Measurements from ENCODE around the gene OTUB2. TPM values are rescaled to one million over a fixed set of nuclear protein-coding genes. Genes with fewer than 3 reads are reported as not detected.

Gene OTUB2
- total RNA-seq, 4 donors from 2014 or later: 0.42 to 0.63 (median 0.52) TPM; not detected in 1

DNA sequence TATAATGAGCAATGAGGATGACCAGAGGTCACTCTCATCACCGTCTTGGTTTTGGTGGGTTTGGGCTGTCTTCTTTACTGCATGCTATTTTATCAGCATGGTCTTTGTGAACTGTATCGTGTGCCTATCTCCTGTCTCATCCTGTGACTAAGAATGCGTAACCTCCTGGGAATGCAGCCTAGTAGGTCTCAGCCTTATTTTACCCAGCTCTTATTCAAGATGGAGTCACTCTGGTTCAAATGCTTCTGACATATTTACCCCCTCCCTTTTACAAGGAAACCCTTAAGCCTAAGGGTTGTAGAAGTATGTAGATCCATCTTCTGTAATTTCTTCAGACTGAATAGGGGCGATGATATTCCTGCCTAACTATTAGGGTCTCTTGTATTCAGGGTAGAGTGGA is 63.3 kb downstream of the OTUB2 start:
- WGBS: 94% methylated on average over 4 of the region's 4 CpGs
- H3K27ac ChIP-seq (replicated peaks in 1 of 4): no peak overlapping the region
- H3K4me3 ChIP-seq: no peak overlapping the region
- no peaks in the 10 kb centered on the region for H3K4me1 ChIP-seq
- DNase-seq (ENCODE audit: extremely low spot score): no peak
- H3K36me3 ChIP-seq: no peaks in the 10 kb centered on the region
- no peaks in the 10 kb centered on the region for H3K27me3 ChIP-seq
- H3K9me3 ChIP-seq: no peaks in the 10 kb centered on the region
- intact Hi-C loops (cut with DNase I): loop anchor here (10.0 kb wide), 1 partner anchor 1445 kb away; the partner anchor contains the start of gene GLRX5
- TF ChIP-seq POLR2AphosphoS5 (IDR thresholded peaks at IDR 0.05): no peak
- TF ChIP-seq CTCF (IDR thresholded peaks at IDR 0.05): no peak
- TF ChIP-seq EP300 (IDR thresholded peaks at IDR 0.05): no peak
- no peak for TF ChIP-seq POLR2A (IDR thresholded peaks at IDR 0.05; ENCODE audit: low read depth)

- peak; percentile 68 for DNase-seq (ENCODE audit: extremely low spot score)
- H3K27me3 ChIP-seq: no peaks in the 10 kb centered on the region
- no peak overlapping the region for H3K4me3 ChIP-seq
- no peaks in the 10 kb centered on the region for H3K4me1 ChIP-seq
- intact Hi-C loops (cut with DNase I): no loop called here
- TF ChIP-seq CTCF (IDR thresholded peaks at IDR 0.05) (no peak), POLR2AphosphoS5 (IDR thresholded peaks at IDR 0.05) (no peak), EP300 (IDR thresholded peaks at IDR 0.05) (no peak), POLR2A (IDR thresholded peaks at IDR 0.05; ENCODE audit: low read depth) (no peak)
- peaks cover 0 to 13% (median 6%) of the 10 kb centered on the region in 4 donors for H3K36me3 ChIP-seq
- H3K9me3 ChIP-seq: no peaks in the 10 kb centered on the region
- H3K27ac ChIP-seq (replicated peaks in 1 of 4): no peak overlapping the region
- WGBS: 94% methylated on average over 2 of the region's 2 CpGs
These were observed 67.3 kb downstream of the OTUB2 start for GRCh38 chr14:94093418-94093817.

DNA sequence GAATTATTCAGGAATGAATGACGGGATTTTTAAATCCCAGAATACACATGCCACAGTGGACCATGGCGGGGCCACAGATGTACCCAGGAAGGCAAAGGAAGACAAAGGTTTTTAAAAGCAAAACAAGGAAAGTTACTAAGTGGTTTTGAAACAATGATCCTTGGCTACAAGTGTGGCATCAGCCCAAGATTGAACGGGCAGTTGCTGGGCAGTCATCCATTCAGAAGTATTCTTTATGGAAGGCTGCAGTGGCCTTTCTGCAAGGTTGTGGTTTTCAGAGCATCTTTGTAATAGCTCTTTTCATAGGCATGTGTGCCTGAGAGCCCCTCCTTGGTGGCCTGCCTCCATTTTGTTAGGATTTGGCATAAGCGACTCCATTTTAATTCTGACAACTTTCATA is 71.0 kb downstream of the OTUB2 start:
- Histone ChIP-seq H3K27ac (replicated peaks in 1 of 4) (no peak overlapping the region), H3K4me3 (no peak overlapping the region), H3K36me3 (peaks cover 0 to 17% (median 6%) of the 10 kb centered on the region in 4 donors), H3K27me3 (no peaks in the 10 kb centered on the region), H3K4me1 (no peaks in the 10 kb centered on the region), H3K9me3 (no peaks in the 10 kb centered on the region)
- no peak for TF ChIP-seq POLR2A (IDR thresholded peaks at IDR 0.05; ENCODE audit: low read depth)
- TF ChIP-seq EP300 (IDR thresholded peaks at IDR 0.05): no peak
- no peak for TF ChIP-seq CTCF (IDR thresholded peaks at IDR 0.05)
- no peak for DNase-seq (ENCODE audit: extremely low spot score)
- WGBS: 95% methylated on average over 4 of the region's 4 CpGs
- intact Hi-C loops (cut with DNase I): no loop called here

Other genes starting within 250 kb of the OTUB2 start
- 10 to 100 TPM; 18.7 to 30.9 (median 21.8) TPM for gene PRIMA1, start 237.9 kb upstream of the OTUB2 start, total RNA-seq
- gene FAM181A, start 99.0 kb upstream of the OTUB2 start, total RNA-seq: not detected
- gene ASB2, start 49.8 kb upstream of the OTUB2 start, total RNA-seq: 100 to 1,000 TPM in 3 of 4 donors, 10 to 100 TPM in 1; 53.5 to 164 (median 105) TPM
- not detected for gene CCDC197, start 29.0 kb upstream of the OTUB2 start, total RNA-seq
- gene DDX24, start 54.9 kb downstream of the OTUB2 start, total RNA-seq: 100 to 1,000 TPM; 142 to 215 (median 176) TPM
- 10 to 100 TPM in 1 of 4 donors, 1 to 10 TPM in 3; 5.8 to 12.9 (median 6.4) TPM for gene IFI27L1, start 55.0 kb downstream of the OTUB2 start, total RNA-seq
- gene IFI27, start 84.4 kb downstream of the OTUB2 start, total RNA-seq: 100 to 1,000 TPM in 3 of 4 donors, 10 to 100 TPM in 1; 88.0 to 293 (median 180) TPM
- 10 to 100 TPM; 38.8 to 83.9 (median 64.7) TPM for gene IFI27L2, start 103.3 kb downstream of the OTUB2 start, total RNA-seq
- gene PPP4R4, start 148.0 kb downstream of the OTUB2 start, total RNA-seq: under 1 TPM in 3 of 4 donors, not detected in 1; 0.19 to 0.83 (median 0.34) TPM